ENCODE results near the gene FOXO1.

Gene FOXO1

GRCh38 chr13:40549500-40550094 is 116.8 kb downstream of the FOXO1 start:
- H3K4me3 ChIP-seq (replicated peaks; ENCODE audit: low read depth, low read length) = no peak overlapping the region
- TF ChIP-seq CTCF (IDR thresholded peaks at IDR 0.05; ENCODE audit: insufficient read depth, low read length, poor library complexity, severe bottlenecking) = no peak
- H3K36me3 ChIP-seq (ENCODE audit: control insufficient read depth, insufficient read depth, low read length) = no peaks in the 10 kb centered on the region
- H3K27me3 ChIP-seq (replicated peaks; ENCODE audit: control insufficient read depth, insufficient read depth, low read length) = no peaks in the 10 kb centered on the region
- DNase-seq (ENCODE audit: extremely low read depth, insufficient read length) = no peak

- DNase-seq (ENCODE audit: extremely low read depth, insufficient read length) = no peak
- H3K4me3 ChIP-seq (replicated peaks; ENCODE audit: low read depth, low read length) = no peak overlapping the region
- no peaks in the 10 kb centered on the region for H3K36me3 ChIP-seq (ENCODE audit: control insufficient read depth, insufficient read depth, low read length)
- no peaks in the 10 kb centered on the region for H3K27me3 ChIP-seq (replicated peaks; ENCODE audit: control insufficient read depth, insufficient read depth, low read length)
- no peak for TF ChIP-seq CTCF (IDR thresholded peaks at IDR 0.05; ENCODE audit: insufficient read depth, low read length, poor library complexity, severe bottlenecking)
Measured at GRCh38 chr13:40547591-40548315, 118.7 kb downstream of the FOXO1 start.

GRCh38 chr13:40546047-40546446 is 120.4 kb downstream of the FOXO1 start:
- Histone ChIP-seq H3K36me3 (ENCODE audit: control insufficient read depth, insufficient read depth, low read length) (no peaks in the 10 kb centered on the region), H3K27me3 (replicated peaks; ENCODE audit: control insufficient read depth, insufficient read depth, low read length) (no peaks in the 10 kb centered on the region), H3K4me3 (replicated peaks; ENCODE audit: low read depth, low read length) (no peak overlapping the region)
- DNase-seq (ENCODE audit: extremely low read depth, insufficient read length) = no peak
- TF ChIP-seq CTCF (IDR thresholded peaks at IDR 0.05; ENCODE audit: insufficient read depth, low read length, poor library complexity, severe bottlenecking) = no peak

GRCh38 chr13:40540328-40541044 is 126.0 kb downstream of the FOXO1 start:
- Histone ChIP-seq H3K36me3 (ENCODE audit: control insufficient read depth, insufficient read depth, low read length) (no peaks in the 10 kb centered on the region), H3K4me3 (replicated peaks; ENCODE audit: low read depth, low read length) (no peak overlapping the region), H3K27me3 (replicated peaks; ENCODE audit: control insufficient read depth, insufficient read depth, low read length) (no peaks in the 10 kb centered on the region)
- no peak for DNase-seq (ENCODE audit: extremely low read depth, insufficient read length)
- TF ChIP-seq CTCF (IDR thresholded peaks at IDR 0.05; ENCODE audit: insufficient read depth, low read length, poor library complexity, severe bottlenecking) = no peak

- no peak for TF ChIP-seq CTCF (IDR thresholded peaks at IDR 0.05; ENCODE audit: insufficient read depth, low read length, poor library complexity, severe bottlenecking)
- DNase-seq (ENCODE audit: extremely low read depth, insufficient read length) = no peak
- Histone ChIP-seq H3K27me3 (replicated peaks; ENCODE audit: control insufficient read depth, insufficient read depth, low read length) (no peaks in the 10 kb centered on the region), H3K36me3 (ENCODE audit: control insufficient read depth, insufficient read depth, low read length) (no peaks in the 10 kb centered on the region), H3K4me3 (replicated peaks; ENCODE audit: low read depth, low read length) (no peak overlapping the region)
Measured at GRCh38 chr13:40539576-40540327, 126.7 kb downstream of the FOXO1 start.
